GM19351 (cell line): Measurements from ENCODE around the gene ANAPC2.

Source experiments
- ATAC-seq: cut with Tn5 transposase; IDR thresholded peaks from one replicate; pipeline ENCODE4 v1.9.1; 2021; ENCODE audit warnings: mild to moderate bottlenecking, moderate library complexity; ENCODE audit not compliant: unreplicated experiment

ANAPC2 gene

DNA sequence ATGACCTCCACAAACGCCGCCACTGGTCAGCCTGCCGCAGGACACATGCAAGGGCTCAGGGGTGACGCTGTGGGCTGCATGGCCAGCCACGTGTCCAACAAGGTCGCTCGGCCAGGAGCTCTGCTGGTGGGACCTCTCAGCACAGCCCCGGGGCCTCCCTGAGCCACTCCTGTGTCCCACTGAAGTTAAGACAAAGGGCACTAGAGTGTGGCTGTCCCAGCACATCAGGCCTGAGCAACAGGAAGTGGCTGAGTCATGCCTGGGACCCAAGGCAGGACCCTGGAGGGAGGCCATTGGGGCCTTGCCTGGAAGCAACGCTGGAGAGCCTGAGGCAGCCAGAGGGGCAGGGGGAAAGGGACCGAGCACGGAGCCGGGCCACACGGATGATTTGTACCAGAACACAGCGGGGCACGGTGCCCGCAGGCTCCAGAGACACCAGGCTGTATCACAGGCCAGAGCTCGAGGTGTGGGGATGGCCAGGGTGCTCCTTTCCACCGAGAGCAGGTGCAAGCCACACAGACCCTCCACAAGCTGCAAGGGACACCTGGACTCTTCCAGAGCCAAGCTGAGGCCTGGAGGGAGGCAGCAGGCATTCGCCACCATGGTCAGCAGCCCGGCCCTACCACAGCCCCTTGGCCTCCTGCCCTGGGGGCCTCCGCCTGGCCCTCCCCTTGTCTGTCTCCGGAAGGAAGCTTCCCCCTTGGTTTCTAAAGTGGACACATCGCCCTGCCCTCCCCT is 10.0 kb downstream of the ANAPC2 start:
- ATAC-seq = no peak

DNA sequence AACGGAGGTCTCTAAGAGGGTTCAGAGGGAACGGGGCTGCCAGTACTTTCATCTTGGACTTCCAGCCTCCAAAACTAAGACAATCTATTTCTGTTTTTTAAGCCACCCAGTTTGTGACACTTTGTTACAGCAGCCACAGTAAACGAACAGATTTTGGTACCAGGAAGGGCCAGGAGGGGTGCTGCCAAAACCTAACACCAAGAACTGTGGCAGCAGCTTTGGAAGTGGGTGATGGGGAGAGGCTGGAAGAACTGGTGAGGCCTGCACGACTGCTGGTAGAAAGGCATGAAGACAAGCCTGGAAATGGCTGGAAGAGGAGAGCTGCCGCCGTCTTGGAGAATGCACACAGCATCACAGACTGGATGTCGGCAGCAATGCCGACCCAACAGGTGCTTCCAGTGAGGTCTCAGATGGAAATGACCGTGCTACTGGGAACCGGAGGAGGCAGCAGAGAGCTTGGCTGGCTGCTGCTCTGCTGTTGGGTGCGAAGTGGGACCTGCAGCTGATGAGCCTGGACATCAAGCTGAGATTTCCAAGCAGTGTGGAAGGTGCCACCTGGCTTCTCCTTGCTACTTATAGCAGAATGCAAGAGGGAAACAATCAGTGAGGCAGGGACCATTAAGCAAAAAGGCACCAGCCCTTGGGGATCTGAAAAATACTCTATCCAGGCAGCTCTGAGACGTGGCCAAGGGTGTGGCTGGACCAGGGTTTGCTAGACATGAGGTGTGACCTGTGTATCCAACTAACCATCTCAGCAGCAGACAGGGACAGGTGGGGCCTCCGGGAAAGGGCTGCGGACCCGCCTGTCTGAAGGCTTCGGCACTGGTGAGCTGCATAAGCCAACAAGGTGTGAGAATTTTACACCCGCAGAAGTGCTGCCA is 11.8 kb downstream of the ANAPC2 start:
- no peak for ATAC-seq

GRCh38 chr9:137175345-137175961 is 12.9 kb downstream of the ANAPC2 start:
- no peak for ATAC-seq

DNA sequence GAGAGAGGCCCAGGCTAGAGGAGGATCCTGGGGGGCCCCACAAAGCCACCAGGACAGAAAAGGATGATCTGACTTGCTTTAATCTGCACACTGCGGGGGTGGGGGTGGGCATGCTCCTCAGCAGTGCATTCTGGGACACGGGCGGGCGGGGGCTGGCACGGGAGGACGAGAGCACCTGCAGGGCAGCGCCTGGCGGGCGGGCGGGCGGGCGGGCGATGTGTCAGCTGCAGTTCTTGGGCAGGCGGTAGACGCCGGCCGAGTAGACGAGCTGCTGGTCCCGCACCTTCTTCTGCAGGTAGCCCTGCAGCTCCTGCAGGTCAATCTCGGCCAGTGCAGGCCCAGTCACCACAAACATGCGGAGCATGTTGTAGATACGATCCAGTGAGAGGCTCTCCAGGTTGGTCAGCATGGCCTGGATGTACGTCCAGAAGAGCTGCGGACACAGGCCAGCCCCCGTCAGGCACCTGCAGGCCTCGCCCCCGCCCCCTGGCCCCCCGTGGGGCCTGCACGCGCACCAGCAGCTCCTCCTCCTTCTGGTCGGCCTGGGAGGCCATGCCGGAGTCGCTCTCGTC is 13.6 kb downstream of the ANAPC2 start:
- ATAC-seq = no peak

DNA sequence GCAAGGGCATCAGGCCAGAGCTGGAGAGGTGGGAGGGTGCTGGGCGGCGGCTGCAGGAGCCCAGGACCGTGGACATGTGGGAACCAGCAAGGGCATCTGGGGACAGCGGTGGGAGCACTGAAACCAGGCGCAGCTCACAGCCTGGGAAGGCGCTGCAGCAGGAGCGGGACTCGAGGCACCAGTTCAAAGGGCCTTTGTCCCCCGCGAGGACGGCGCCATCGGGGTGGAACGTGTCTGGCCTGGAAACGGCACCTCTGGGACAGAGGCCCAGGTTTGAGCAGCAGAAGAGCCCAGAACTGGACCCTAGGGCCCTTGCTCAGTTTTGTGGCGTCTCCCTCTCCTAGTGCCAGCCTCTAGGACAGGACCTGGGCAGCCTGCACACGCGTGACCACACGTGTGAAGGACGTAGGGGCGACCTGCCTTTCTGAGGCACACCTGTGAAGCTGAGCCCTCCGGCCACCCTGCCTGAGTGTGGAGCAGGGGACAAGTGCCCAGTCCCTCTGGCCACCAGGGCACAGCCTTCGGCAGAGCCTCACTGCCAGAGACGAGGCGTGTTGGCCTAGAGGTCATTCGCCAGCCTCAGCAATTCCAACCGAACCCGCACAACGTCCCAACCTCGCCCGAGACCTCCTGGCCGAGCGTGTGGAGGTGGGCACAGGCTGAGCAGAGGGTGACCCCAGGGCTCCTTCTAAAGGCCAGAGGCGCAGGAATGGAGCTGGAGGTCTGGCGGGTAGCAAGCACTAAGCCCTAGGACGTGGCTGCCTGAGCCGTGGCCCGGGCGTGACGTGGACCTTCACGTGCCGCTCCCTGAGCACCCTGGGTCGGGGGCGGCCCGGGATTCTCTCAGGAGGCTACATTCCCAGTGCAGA is 14.3 kb downstream of the ANAPC2 start:
- no peak for ATAC-seq

- no peak for ATAC-seq
These were observed 15.2 kb downstream of the ANAPC2 start for GRCh38 chr9:137172901-137173795.

- ATAC-seq = no peak
These were observed 17.0 kb downstream of the ANAPC2 start for GRCh38 chr9:137171149-137171900.

- no peak for ATAC-seq
These were observed 17.7 kb downstream of the ANAPC2 start for GRCh38 chr9:137170486-137171148.

DNA sequence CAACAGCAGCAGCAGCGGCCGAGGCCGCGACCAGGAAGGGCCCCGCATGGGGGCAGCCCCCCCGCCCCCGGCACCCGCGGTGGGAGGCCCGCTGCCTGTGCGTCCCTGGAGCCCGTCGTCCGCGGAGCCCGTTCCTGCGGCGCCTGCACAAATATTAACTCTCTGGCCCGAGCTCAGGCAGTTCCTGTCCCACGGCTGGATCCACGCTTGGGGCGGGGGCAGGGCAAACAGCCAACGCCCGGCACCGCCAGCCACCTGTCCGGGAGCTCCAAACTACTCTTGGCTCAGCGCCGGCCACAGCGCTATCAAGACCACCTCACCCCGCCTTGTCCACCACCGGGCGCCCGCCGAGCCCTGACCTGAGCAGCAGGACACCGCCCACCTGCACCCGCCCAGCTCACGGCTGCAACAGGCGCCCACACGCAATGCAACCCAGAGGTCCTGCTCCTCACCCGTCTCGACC is 18.4 kb downstream of the ANAPC2 start, which contains the start of gene LRRC26:
Gene LRRC26 (minus strand): TSS at position 156 of the 463 bp plus-strand sequence. CDS start 108 bp downstream, at position 48.
- no peak for ATAC-seq

DNA sequence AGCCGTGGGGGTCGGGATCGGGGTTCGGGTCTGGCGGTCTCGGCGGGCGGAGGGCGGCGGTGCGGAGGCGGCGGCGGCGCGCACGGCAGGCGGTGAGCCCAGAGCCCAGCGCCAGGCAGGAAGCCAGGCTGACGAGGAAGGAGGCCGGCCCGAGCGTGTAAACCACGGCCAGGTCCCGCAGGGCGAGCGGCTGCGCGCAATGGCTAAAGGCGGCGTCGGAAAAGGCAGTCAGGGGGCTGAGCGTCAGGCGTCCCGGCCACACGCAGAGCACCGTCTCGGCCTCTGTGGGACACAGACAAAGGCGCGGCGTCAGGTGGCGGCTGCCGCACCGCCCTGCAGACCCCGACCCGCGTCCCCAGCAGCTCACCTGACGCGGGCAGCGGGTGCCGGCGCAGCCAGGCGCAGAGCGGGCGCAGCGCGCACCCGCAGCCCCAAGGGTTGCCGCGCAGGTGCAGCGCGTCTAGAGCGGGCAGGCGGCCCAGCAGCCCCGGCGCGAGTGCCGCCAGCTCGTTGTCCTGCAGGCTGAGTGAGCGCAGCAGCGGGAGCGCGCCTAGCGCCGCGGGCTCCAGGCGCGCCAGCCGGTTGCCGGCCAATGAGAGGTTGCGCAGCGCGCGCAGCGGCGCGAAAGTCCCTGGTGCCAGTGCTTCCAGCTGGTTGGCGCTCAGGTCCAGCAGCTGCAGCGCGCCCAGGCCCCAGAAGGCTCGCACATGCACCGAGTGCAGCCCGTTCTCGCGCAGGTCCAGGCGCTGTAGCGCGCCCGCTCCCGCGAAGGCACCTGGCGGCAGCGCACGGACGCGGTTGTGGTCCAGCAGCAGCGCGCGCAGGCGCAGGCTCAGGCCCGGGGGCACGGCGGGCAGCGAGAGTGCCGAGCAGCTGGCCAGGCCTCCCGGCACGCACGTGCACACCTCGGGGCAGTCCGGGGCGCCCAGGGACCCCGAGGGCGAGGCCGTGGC is 19.2 kb downstream of the ANAPC2 start:
- ATAC-seq = no peak

DNA sequence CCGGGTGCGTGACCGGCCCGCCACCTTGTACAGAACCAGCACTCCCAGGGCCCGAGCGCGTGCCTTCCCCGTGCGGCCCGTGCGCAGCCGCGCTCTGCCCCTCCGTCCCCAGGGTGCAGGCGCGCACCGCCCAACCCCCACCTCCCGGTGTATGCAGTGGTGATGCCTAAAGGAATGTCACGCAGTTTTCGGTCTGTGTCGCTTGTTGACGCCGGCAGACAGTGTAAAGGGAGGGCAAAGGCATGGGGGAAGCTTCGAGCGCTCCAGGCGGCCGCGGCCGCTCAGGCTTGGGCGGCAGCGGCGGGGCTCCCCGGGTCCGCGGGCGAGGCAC is 19.8 kb downstream of the ANAPC2 start:
- ATAC-seq = no peak

- ATAC-seq = no peak
These were observed 20.4 kb downstream of the ANAPC2 start for GRCh38 chr9:137167747-137168572.

- no peak for ATAC-seq
These were observed 21.0 kb downstream of the ANAPC2 start for GRCh38 chr9:137167277-137167746.

- ATAC-seq = no peak
These were observed 21.8 kb downstream of the ANAPC2 start for GRCh38 chr9:137166380-137167229.

- ATAC-seq = no peak
These were observed 23.0 kb downstream of the ANAPC2 start for GRCh38 chr9:137165250-137165836.
